ENCODE measurements around the gene P2RY1.
"Not testable (repeated sequence)": the region's sequence is repeated elsewhere in the genome, so short reads cannot be mapped to it uniquely, and the experiment has no call there.

Gene P2RY1

GRCh38 chr3:152842413-152842812 is 7.5 kb downstream of the P2RY1 start (continued):
- no peak for TF ChIP-seq ZNF76 (tag by site-specific recombination; IDR thresholded peaks at IDR 0.05; ENCODE audit: borderline replicate concordance, low read depth)
- no peak for TF ChIP-seq ZNF266 (tag by site-specific recombination; IDR thresholded peaks at IDR 0.05; ENCODE audit: low read depth)
- no peak for TF ChIP-seq ZFP3 (tag by site-specific recombination; IDR thresholded peaks at IDR 0.05; ENCODE audit: low read depth)
- TF ChIP-seq ZNF248 (tag by site-specific recombination; IDR thresholded peaks at IDR 0.05) = no peak
- no peak for TF ChIP-seq BCL11B (tag by site-specific recombination; IDR thresholded peaks at IDR 0.05; ENCODE audit: low read depth)
- TF ChIP-seq ZNF426 (tag by site-specific recombination; IDR thresholded peaks at IDR 0.05) = no peak
- no peak for TF ChIP-seq ZNF747 (tag by site-specific recombination; IDR thresholded peaks at IDR 0.05)
- TF ChIP-seq ZBTB6 (tag by site-specific recombination; IDR thresholded peaks at IDR 0.05) = no peak
- no peak for TF ChIP-seq GLIS1 (tag by site-specific recombination; IDR thresholded peaks at IDR 0.05)
- TF ChIP-seq ZNF626 (tag by site-specific recombination; IDR thresholded peaks at IDR 0.05) = no peak
- TF ChIP-seq ZNF830 (tag by site-specific recombination; IDR thresholded peaks at IDR 0.05; ENCODE audit: low read depth) = no peak
- no peak for TF ChIP-seq ZNF707 (tag by site-specific recombination; IDR thresholded peaks at IDR 0.05)
- TF ChIP-seq HOXA7 (CRISPR knock-in tag; IDR thresholded peaks at IDR 0.05; ENCODE audit: borderline replicate concordance) = no peak
- TF ChIP-seq ZNF394 (tag by site-specific recombination; IDR thresholded peaks at IDR 0.05; ENCODE audit: borderline replicate concordance) = no peak
- TF ChIP-seq ZNF214 (tag by site-specific recombination; IDR thresholded peaks at IDR 0.05; ENCODE audit: borderline replicate concordance) = no peak

GRCh38 chr3:152843955-152844354 is 9.0 kb downstream of the P2RY1 start:
- H3K9me3 ChIP-seq (ENCODE audit: control insufficient read depth, insufficient read depth, low read depth, low read length) = no peaks in the 10 kb centered on the region
- ChIA-PET CTCF (no interaction called here), POLR2A (no interaction called here)
- no peak overlapping the region for H3K4me3 ChIP-seq (ENCODE audit: low read depth, low read length)
- no peak for TF ChIP-seq ZIC2 (tag by site-specific recombination; IDR thresholded peaks at IDR 0.05)
- no peaks in the 10 kb centered on the region for H3K4me1 ChIP-seq (ENCODE audit: control insufficient read depth, insufficient read depth, low read length)
- H3K36me3 ChIP-seq (ENCODE audit: control insufficient read depth in 2 of 2, insufficient read depth in 1 of 2, low read length in 2 of 2) = no peaks in the 10 kb centered on the region
- H3K27ac ChIP-seq (ENCODE audit: extremely low read depth, low read depth, low read length) = no peak overlapping the region

GRCh38 chr3:152846572-152847202 is 11.8 kb downstream of the P2RY1 start:
- POLR2A ChIA-PET; H3K9me3 ChIP-seq (ENCODE audit: control insufficient read depth, insufficient read depth, low read depth, low read length); H3K4me3 ChIP-seq (ENCODE audit: low read depth, low read length); H3K27ac ChIP-seq (ENCODE audit: extremely low read depth, low read depth, low read length); H3K36me3 ChIP-seq (ENCODE audit: control insufficient read depth in 2 of 2, insufficient read depth in 1 of 2, low read length in 2 of 2); CTCF ChIA-PET; H3K4me1 ChIP-seq (ENCODE audit: control insufficient read depth, insufficient read depth, low read length): not testable (repeated sequence)
- TF ChIP-seq ZNF585B (tag by site-specific recombination; IDR thresholded peaks at IDR 0.05) = peak; percentile 70

GRCh38 chr3:152847599-152847998 is 12.7 kb downstream of the P2RY1 start:
- H3K9me3 ChIP-seq (ENCODE audit: control insufficient read depth, insufficient read depth, low read depth, low read length); H3K4me1 ChIP-seq (ENCODE audit: control insufficient read depth, insufficient read depth, low read length); CTCF ChIA-PET; H3K27ac ChIP-seq (ENCODE audit: extremely low read depth, low read depth, low read length); H3K4me3 ChIP-seq (ENCODE audit: low read depth, low read length); POLR2A ChIA-PET; H3K36me3 ChIP-seq (ENCODE audit: control insufficient read depth in 2 of 2, insufficient read depth in 1 of 2, low read length in 2 of 2): not testable (repeated sequence)
